Calu3 (cell line): ENCODE data around the gene MARCKSL1. TPM values are rescaled to one million over a fixed set of nuclear protein-coding genes. Genes with fewer than 3 reads are reported as not detected.

Experiments used
- BruUV-seq: library from RNA; stranded (reverse); fragments of 400-500 nt; replicated peaks from 2 replicates; lab custom pipeline; 2021; lab: Mats Ljungman, UMichigan
- CTCF ChIA-PET: fragments of 300-600 bp; sonication (Branson Sonifier 250); formaldehyde crosslinking; loops from one replicate; lab custom pipeline; 2022; ENCODE audit warnings: antibody characterized with exemption; lab: Charles Lee
- DNase-seq: peaks from one replicate; pipeline ENCODE4 v3.0.0; 2022
- H3K27ac Mint-ChIP-seq: one replicate; pipeline ENCODE4 v1.8.0; 2022; ENCODE audit warnings: mixed read lengths; ENCODE audit not compliant: unreplicated experiment
- H3K27me3 Mint-ChIP-seq: one replicate; pipeline ENCODE4 v1.8.0; 2022; ENCODE audit warnings: mixed read lengths; ENCODE audit not compliant: unreplicated experiment
- H3K36me3 Mint-ChIP-seq: one replicate; pipeline ENCODE4 v1.8.0; 2022; ENCODE audit warnings: mild to moderate bottlenecking, moderate library complexity, mixed read lengths; ENCODE audit not compliant: insufficient read depth, unreplicated experiment
- H3K4me1 Mint-ChIP-seq: one replicate; pipeline ENCODE4 v1.8.0; 2022; ENCODE audit warnings: mild to moderate bottlenecking, low read depth, mixed read lengths; ENCODE audit not compliant: unreplicated experiment
- H3K4me3 Mint-ChIP-seq: one replicate; pipeline ENCODE4 v1.8.0; 2022; ENCODE audit warnings: mild to moderate bottlenecking, low read depth, moderate library complexity, mixed read lengths; ENCODE audit not compliant: unreplicated experiment
- H3K9me3 Mint-ChIP-seq: one replicate; pipeline ENCODE4 v1.8.0; 2022; ENCODE audit warnings: low read depth, mixed read lengths; ENCODE audit not compliant: unreplicated experiment
- intact Hi-C: fragments of 100-400 bp; cut with micrococcal nuclease; formaldehyde crosslinking; loops from one replicate; pipeline ENCODE4 v1.10.0; 2022; ENCODE audit not compliant: unreplicated experiment
- total RNA-seq: library from RNA; stranded (reverse); gene quantifications from 2 replicates; pipeline ENCODE4 v1.2.3, GENCODE V29; 2022
- TF ChIP-seq, protein P1 (sequence below): fragments of 200-600 bp; IDR thresholded peaks from one replicate; pipeline ENCODE4 v1.8.0; 2022; ENCODE audit warnings: antibody characterized with exemption; ENCODE audit not compliant: unreplicated experiment

Gene MARCKSL1
- total RNA-seq, 1 experiment from 2014 or later = 169 TPM

DNA sequence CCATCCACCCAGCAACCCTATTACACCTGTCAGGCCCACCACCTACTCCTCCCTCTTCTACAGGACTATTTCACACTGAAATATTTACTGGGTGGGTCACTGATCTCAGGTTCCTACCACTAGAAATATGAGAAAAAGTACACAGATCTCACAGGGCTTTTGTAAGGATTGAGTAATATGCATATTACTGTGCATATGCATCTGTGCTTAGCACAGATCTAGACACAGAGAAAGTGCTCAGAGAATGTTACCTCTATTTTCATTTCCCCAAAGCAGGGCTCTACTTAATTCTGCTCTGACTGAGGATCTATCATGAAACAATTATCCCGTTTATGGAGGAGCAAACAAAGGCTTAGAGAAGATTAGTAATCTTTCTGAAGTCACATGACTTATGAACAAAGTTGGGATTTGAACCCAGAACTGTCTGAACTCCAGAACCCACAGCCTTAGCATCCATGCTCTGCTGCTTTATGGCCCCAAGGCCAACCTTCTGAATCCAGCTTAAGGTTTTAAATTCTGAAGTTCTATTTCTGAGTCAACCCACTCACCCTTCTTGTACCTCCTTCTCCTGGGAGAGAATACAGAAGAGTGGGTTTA lies 38.1 kb upstream of the MARCKSL1 start:
- CTCF ChIA-PET = no interaction called here

DNA sequence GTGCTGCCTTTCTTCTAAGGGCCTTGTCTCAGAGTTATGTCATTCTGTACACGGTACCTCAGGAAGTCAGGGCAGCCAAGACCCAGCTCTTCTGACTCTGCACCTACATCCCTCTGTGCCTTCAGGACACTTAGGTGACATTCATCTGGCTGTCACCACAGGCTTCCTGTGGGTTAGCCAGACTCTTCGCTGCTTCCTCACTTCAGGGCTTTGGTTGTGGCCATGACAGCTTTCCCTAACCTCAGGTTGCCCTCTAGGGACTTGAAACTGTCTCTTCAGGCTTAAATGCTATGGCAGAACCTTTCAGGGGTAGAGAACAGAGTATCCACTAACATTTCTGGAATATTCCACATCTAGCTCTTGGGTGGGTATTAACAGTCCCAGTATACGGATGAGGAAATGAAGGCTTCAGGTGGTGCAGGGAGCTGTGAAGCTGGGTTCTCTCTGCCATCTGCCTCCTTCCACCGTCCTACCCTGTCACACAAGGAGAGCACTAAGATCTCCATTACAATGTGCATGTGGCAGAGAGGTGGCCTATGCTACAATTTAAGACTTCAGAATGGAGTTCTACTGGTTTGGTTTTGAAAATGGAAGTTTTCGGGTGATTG lies 36.2 kb upstream of the MARCKSL1 start:
- intact Hi-C loops = no loop called here
- Mint-ChIP-seq H3K4me3 (no peak overlapping the region), H3K27me3 (no peaks in the 10 kb centered on the region), H3K9me3 (no peaks in the 10 kb centered on the region), H3K4me1 (no peaks in the 10 kb centered on the region), H3K27ac (no peak overlapping the region), H3K36me3 (peaks cover 32% of the 10 kb centered on the region)
- DNase-seq = no peak
- CTCF ChIA-PET = interaction anchor here (1.1 kb wide), 1 partner anchor 9 kb away, joined by 3 read pairs; no protein-coding TSS in a partner anchor
- TF ChIP-seq, protein P1, sequence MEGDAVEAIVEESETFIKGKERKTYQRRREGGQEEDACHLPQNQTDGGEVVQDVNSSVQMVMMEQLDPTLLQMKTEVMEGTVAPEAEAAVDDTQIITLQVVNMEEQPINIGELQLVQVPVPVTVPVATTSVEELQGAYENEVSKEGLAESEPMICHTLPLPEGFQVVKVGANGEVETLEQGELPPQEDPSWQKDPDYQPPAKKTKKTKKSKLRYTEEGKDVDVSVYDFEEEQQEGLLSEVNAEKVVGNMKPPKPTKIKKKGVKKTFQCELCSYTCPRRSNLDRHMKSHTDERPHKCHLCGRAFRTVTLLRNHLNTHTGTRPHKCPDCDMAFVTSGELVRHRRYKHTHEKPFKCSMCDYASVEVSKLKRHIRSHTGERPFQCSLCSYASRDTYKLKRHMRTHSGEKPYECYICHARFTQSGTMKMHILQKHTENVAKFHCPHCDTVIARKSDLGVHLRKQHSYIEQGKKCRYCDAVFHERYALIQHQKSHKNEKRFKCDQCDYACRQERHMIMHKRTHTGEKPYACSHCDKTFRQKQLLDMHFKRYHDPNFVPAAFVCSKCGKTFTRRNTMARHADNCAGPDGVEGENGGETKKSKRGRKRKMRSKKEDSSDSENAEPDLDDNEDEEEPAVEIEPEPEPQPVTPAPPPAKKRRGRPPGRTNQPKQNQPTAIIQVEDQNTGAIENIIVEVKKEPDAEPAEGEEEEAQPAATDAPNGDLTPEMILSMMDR = no peak
- BruUV-seq = no TSS peak

More for the DNA sequence above, 38.1 kb upstream of the MARCKSL1 start:
- intact Hi-C loops = no loop called here
- Mint-ChIP-seq H3K4me1 (no peaks in the 10 kb centered on the region), H3K36me3 (peaks cover 39% of the 10 kb centered on the region), H3K9me3 (no peaks in the 10 kb centered on the region), H3K27ac (no peak overlapping the region), H3K27me3 (no peaks in the 10 kb centered on the region), H3K4me3 (no peak overlapping the region)
- DNase-seq = no peak
- TF ChIP-seq, protein P1 = no peak
- BruUV-seq = no TSS peak

DNA sequence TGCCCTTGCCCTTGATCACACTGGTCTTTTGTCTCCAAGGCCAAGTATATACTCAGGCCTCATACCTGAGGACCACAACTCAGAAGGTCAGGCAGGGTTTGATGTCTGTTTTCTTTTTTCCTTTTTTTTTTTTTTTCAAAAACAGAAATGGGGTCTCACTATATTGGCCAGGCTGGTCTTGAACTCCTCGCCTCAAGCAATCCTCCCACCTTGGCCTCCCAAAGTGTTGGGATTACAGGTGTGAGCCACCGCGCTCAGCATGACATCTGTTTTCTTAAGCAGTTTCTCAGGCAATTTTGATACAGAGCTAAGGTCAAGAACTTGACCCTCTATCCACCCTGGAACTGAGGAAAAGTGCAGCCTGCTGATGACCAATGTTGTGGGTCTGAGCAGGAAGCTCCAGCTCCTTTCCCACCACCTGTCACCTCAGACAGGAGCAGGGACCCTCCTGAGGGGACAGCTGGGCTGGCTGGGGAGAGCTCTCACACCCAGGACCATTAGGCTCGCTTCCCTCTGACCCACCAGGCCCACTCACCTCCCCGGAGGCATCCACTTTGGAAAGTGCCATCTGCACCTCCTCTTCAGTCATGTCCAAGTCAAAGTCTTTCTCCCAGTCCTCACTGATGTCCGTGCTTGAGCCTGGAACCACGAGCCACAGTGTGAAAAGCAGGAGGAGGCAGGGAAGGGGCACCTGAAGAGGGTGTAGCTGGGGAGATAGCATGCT lies 32.0 kb upstream of the MARCKSL1 start:
- CTCF ChIA-PET = interaction anchor here (0.7 kb wide), 1 partner anchor 97 kb away, joined by 3 read pairs; no protein-coding TSS in a partner anchor
- Mint-ChIP-seq H3K9me3 (no peaks in the 10 kb centered on the region), H3K36me3 (peaks cover 31% of the 10 kb centered on the region), H3K27ac (no peak overlapping the region), H3K4me3 (no peak overlapping the region), H3K4me1 (no peaks in the 10 kb centered on the region), H3K27me3 (no peaks in the 10 kb centered on the region)
- DNase-seq = no peak
- intact Hi-C loops = no loop called here
- TF ChIP-seq, protein P1 = no peak
- no TSS peak for BruUV-seq

DNA sequence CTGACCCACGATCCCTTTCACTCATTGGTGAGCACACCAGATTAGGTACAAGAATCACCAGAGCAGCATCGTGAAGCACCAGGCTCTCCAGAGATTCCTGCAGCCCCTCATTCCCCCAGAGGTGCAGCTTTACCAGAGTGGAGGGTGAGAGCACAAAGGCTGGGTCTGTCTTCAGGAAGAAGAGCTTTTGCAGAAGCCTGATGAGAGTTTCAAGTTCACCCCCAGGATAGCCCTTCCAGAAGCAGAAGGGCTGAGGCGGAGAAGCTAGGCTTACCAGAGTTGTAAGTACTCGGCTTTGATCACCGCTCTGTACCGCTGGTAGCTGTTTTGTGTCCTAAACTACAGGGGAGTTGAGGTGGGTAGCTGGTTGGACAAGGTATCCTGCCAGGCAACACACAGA lies 29.4 kb upstream of the MARCKSL1 start:
- Mint-ChIP-seq H3K36me3 (peaks cover 45% of the 10 kb centered on the region), H3K4me1 (peaks cover 17% of the 10 kb centered on the region), H3K9me3 (no peaks in the 10 kb centered on the region), H3K4me3 (no peak overlapping the region), H3K27ac (no peak overlapping the region), H3K27me3 (no peaks in the 10 kb centered on the region)
- no peak for DNase-seq
- CTCF ChIA-PET = no interaction called here
- TF ChIP-seq, protein P1 = no peak
- intact Hi-C loops = no loop called here
- no TSS peak for BruUV-seq
